Endothelial cell of umbilical vein (primary cell): Measurements from ENCODE around the gene RSPH3. TPM values are rescaled to one million over a fixed set of nuclear protein-coding genes. Genes with fewer than 3 reads are reported as not detected.

ENCODE experiments used
- BruUV-seq: library from RNA; stranded (reverse); fragments of 400-500 nt; replicated peaks from 2 replicates; lab custom pipeline; 2021; lab: Mats Ljungman, UMichigan
- CTCF ChIA-PET: fragments of 300-600, 350-600 bp; sonication (Branson Sonifier 250); formaldehyde crosslinking; loops from one replicate; lab custom pipeline; 2021; ENCODE audit warnings: antibody characterized with exemption, inconsistent platforms; lab: Charles Lee
- POLR2A ChIA-PET: fragments of 300-600, 350-600 bp; sonication (Branson Sonifier 250); formaldehyde crosslinking; loops from one replicate; lab custom pipeline; 2021; ENCODE audit warnings: antibody characterized with exemption, inconsistent platforms; lab: Charles Lee
- DNase-seq: peaks from one replicate; pipeline ENCODE4 v3.0.0-alpha.2; 2011; ENCODE audit warnings: low read depth, low spot score
- FAIRE-seq: peaks from 2 replicates; lab custom pipeline; 2011; peaks lifted over from hg19 to GRCh38; lab: Jason Lieb, UNC
- H2AFZ ChIP-seq: 2 replicates; pipeline ENCODE4 v1.6.0; 2012; ENCODE audit warnings: low read depth, low read length, control low read depth, inconsistent platforms
- H3K27ac ChIP-seq: 2 replicates; pipeline ENCODE4 v1.5.1; 2011; ENCODE audit warnings: low read depth, mild to moderate bottlenecking, control low read depth, low read length, moderate library complexity; ENCODE audit not compliant: insufficient read depth
- H3K27me3 ChIP-seq, 2 experiments: 2 replicates each; pipeline versions ENCODE4 v1.6.0 to v1.6.1; 2011; ENCODE audit warnings: low read length in 2 of 2, mixed read lengths in 1 of 2; ENCODE audit not compliant: control insufficient read depth in 2 of 2, insufficient read depth in 2 of 2
- H3K36me3 ChIP-seq, 2 experiments: 2 replicates in 1 of 2; 3 replicates in 1 of 2; pipeline ENCODE4 v1.5.1; 2011; ENCODE audit warnings: low read length in 2 of 2, mild to moderate bottlenecking in 1 of 2, moderate library complexity in 1 of 2; ENCODE audit not compliant: control insufficient read depth in 2 of 2, insufficient read depth in 2 of 2; ENCODE audit errors: extremely low read depth in 1 of 2
- H3K4me1 ChIP-seq: 3 replicates; pipeline ENCODE4 v1.5.1; 2011; ENCODE audit warnings: mild to moderate bottlenecking, low read length; ENCODE audit not compliant: control insufficient read depth, insufficient read depth; ENCODE audit errors: extremely low read depth
- H3K4me2 ChIP-seq: 2 replicates; pipeline ENCODE4 v1.6.1; 2011; ENCODE audit warnings: low read length, control low read depth, mixed read lengths; ENCODE audit not compliant: insufficient read depth
- H3K4me3 ChIP-seq, 3 experiments: fragments of 200-600 bp in 1 of 3; sonication (generic), shearing (Covaris generic) in 1 of 3; replicated peaks in 1 of 3; 2 replicates each; pipeline ENCODE4 v1.5.1; 2011 to 2016; ENCODE audit warnings: control low read depth in 3 of 3, low read length in 3 of 3, mild to moderate bottlenecking in 2 of 3, inconsistent platforms in 1 of 3, low read depth in 1 of 3, moderate library complexity in 1 of 3; ENCODE audit not compliant: insufficient read depth in 1 of 3
- H3K79me2 ChIP-seq: 2 replicates; pipeline ENCODE4 v1.6.0; 2012; ENCODE audit warnings: low read length, inconsistent platforms; ENCODE audit not compliant: control insufficient read depth, insufficient read depth
- H3K9ac ChIP-seq: replicated peaks from 2 replicates; pipeline ENCODE3; 2011; ENCODE audit warnings: low read length, control low read depth; ENCODE audit not compliant: insufficient read depth; ENCODE audit errors: extremely low read depth
- H3K9me1 ChIP-seq: replicated peaks from 3 replicates; pipeline ENCODE4 v1.6.0; 2011; ENCODE audit warnings: mild to moderate bottlenecking, low read length; ENCODE audit not compliant: control insufficient read depth, insufficient read depth; ENCODE audit errors: extremely low read depth
- H3K9me3 ChIP-seq: replicated peaks from 2 replicates; pipeline ENCODE4 v1.5.1; 2012; ENCODE audit warnings: low read length, inconsistent platforms; ENCODE audit not compliant: control insufficient read depth, insufficient read depth
- H4K20me1 ChIP-seq: replicated peaks from 2 replicates; pipeline ENCODE3; 2011; ENCODE audit warnings: mild to moderate bottlenecking, low read length; ENCODE audit not compliant: control insufficient read depth, insufficient read depth; ENCODE audit errors: extremely low read depth
- EZH2 ChIP-seq: IDR thresholded peaks from 2 replicates; pipeline ENCODE4 v1.6.1; 2012; ENCODE audit warnings: borderline replicate concordance, low read depth, mild to moderate bottlenecking, moderate library complexity, low read length, inconsistent platforms; ENCODE audit not compliant: severe bottlenecking
- FOS ChIP-seq: IDR thresholded peaks from 2 replicates; pipeline ENCODE4 v1.6.1; 2011; ENCODE audit warnings: mild to moderate bottlenecking, low read length, moderate library complexity, borderline replicate concordance; ENCODE audit not compliant: insufficient read depth
- GATA2 ChIP-seq: IDR thresholded peaks from 2 replicates; pipeline ENCODE4 v1.7.0; 2011; ENCODE audit warnings: low read depth, mild to moderate bottlenecking, moderate library complexity, mixed read lengths, low read length; ENCODE audit not compliant: insufficient read length, insufficient read depth
- JUN ChIP-seq: IDR thresholded peaks from 2 replicates; pipeline ENCODE4 v1.6.1; 2011; ENCODE audit warnings: borderline replicate concordance, low read depth; ENCODE audit not compliant: insufficient read length, insufficient read depth
- MYC ChIP-seq: IDR thresholded peaks from one replicate; pipeline ENCODE4 v1.6.1; 2011; ENCODE audit warnings: mild to moderate bottlenecking, low read depth, low read length
- POLR2A ChIP-seq: IDR thresholded peaks from 2 replicates; pipeline ENCODE4 v1.6.1; 2012; ENCODE audit warnings: low read depth, mild to moderate bottlenecking, control low read depth, low read length
- POLR2AphosphoS5 ChIP-seq: IDR thresholded peaks from 2 replicates; pipeline ENCODE4 v1.6.1; 2012; ENCODE audit warnings: low read depth, mild to moderate bottlenecking, control low read depth, low read length, moderate library complexity; ENCODE audit not compliant: insufficient read depth
- dilution Hi-C: fragments of 300-500 bp; cut with MboI; formaldehyde crosslinking; loops from one replicate; pipeline ENCODE4 v1.15.0; 2019; ENCODE audit warnings: low sequenced_read_pairs; ENCODE audit not compliant: extremely low pct_ligation_motif_present
- intact Hi-C: fragments of 100-400 bp; cut with micrococcal nuclease; formaldehyde crosslinking; loops from one replicate; pipeline ENCODE4 v1.10.0; 2022
- polyA plus RNA-seq, 4 experiments: library from polyadenylated mRNA; depleted of rRNA in 3 of 4; stranded (reverse) in 3 of 4; unstranded in 1 of 4; fragments of >200 nt; gene quantifications; 2 replicates each; pipeline versions ENCODE4 v1.2.1 to v1.2.3, GENCODE V29; 2011 to 2012; ENCODE audit warnings: missing spikeins in 1 of 4
- total RNA-seq: library from RNA; stranded (reverse); gene quantifications from 2 replicates; pipeline ENCODE4 v1.2.3, GENCODE V29; 2021
- TF ChIP-seq, protein P1 (sequence below), 2 donors: IDR thresholded peaks; 1 replicate in 1 of 2; 2 replicates in 1 of 2; pipeline ENCODE4 v1.5.1; 2011; ENCODE audit warnings: low read length in 2 of 2, mild to moderate bottlenecking in 2 of 2, moderate library complexity in 2 of 2, control low read depth in 1 of 2, inconsistent platforms in 1 of 2, low read depth in 1 of 2; ENCODE audit not compliant: insufficient read depth in 1 of 2; ENCODE audit errors: extremely low read depth in 1 of 2
- TF ChIP-seq, protein P2 (sequence below): IDR thresholded peaks from 2 replicates; pipeline ENCODE4 v1.6.1; 2011; ENCODE audit not compliant: insufficient read depth, insufficient read length

Gene RSPH3
- total and polyA plus RNA-seq, 2 donors (not counting 3 experiments of a cell fraction or from before 2014, with no cell fraction given): 0.66 to 3.3 TPM

DNA sequence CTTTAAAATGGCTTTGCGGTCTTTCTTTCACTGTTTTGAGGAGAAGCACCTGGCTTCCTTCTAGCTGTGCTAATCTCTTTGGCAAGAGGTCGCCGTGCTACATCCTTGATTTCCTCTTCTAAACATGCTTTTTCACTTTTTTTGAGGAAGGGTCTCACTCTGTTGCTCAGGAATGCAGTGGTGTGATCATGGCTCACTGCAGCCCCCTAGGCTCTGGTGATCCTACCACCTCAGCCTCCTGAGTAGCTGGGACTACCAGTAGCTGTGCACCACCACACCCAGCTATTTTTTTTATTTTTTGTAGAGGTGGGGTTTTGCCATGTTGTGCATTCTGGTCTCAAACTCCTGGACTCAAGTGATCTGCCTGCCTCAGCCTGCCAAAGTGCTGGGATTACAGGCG lies 40.5 kb downstream of the RSPH3 start:
- no peaks in the 10 kb centered on the region for H4K20me1 ChIP-seq
- DNase-seq (no peak), FAIRE-seq (no peak)
- H2AFZ ChIP-seq: no peak overlapping the region
- ChIA-PET CTCF (interaction anchor here (1.4 to 1.7 kb wide), 2 partner anchors 167 to 251 kb away, joined by 3 to 4 read pairs; no protein-coding TSS in a partner anchor), POLR2A (no interaction called here)
- H3K27ac ChIP-seq: no peak overlapping the region
- H3K27me3 ChIP-seq: no peaks in the 10 kb centered on the region
- no peaks in the 10 kb centered on the region for H3K79me2 ChIP-seq
- BruUV-seq: no TSS peak
- no peak overlapping the region for H3K4me2 ChIP-seq
- intact Hi-C loops (no loop called here), dilution Hi-C loops (no loop called here)
- no peak overlapping the region for H3K9ac ChIP-seq
- no peaks in the 10 kb centered on the region for H3K9me3 ChIP-seq
- TF ChIP-seq JUN (no peak), POLR2AphosphoS5 (no peak), GATA2 (no peak), FOS (no peak), POLR2A (no peak), MYC (no peak), EZH2 (no peak)
- TF ChIP-seq, protein P1, sequence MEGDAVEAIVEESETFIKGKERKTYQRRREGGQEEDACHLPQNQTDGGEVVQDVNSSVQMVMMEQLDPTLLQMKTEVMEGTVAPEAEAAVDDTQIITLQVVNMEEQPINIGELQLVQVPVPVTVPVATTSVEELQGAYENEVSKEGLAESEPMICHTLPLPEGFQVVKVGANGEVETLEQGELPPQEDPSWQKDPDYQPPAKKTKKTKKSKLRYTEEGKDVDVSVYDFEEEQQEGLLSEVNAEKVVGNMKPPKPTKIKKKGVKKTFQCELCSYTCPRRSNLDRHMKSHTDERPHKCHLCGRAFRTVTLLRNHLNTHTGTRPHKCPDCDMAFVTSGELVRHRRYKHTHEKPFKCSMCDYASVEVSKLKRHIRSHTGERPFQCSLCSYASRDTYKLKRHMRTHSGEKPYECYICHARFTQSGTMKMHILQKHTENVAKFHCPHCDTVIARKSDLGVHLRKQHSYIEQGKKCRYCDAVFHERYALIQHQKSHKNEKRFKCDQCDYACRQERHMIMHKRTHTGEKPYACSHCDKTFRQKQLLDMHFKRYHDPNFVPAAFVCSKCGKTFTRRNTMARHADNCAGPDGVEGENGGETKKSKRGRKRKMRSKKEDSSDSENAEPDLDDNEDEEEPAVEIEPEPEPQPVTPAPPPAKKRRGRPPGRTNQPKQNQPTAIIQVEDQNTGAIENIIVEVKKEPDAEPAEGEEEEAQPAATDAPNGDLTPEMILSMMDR (IDR thresholded peaks at IDR 0.05; ENCODE audit: extremely low read depth in 1 of 2, insufficient read depth in 1 of 2, low read depth in 1 of 2, low read length in 2 of 2): no peak
- TF ChIP-seq, protein P2, sequence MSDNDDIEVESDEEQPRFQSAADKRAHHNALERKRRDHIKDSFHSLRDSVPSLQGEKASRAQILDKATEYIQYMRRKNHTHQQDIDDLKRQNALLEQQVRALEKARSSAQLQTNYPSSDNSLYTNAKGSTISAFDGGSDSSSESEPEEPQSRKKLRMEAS: no peak
- no peaks in the 10 kb centered on the region for H3K36me3 ChIP-seq
- H3K4me3 ChIP-seq: no peak overlapping the region
- no peaks in the 10 kb centered on the region for H3K4me1 ChIP-seq
- no peaks in the 10 kb centered on the region for H3K9me1 ChIP-seq
